ENCODE data around the gene ANKRD12. TPM values are rescaled to one million over a fixed set of nuclear protein-coding genes. Genes with fewer than 3 reads are reported as not detected.
A peak's percentile ranks its signal among the peaks of the same experiment; 100 is the strongest.

ANKRD12 gene
- total RNA-seq, 1 donor from 2014 or later: 8.5 TPM

DNA sequence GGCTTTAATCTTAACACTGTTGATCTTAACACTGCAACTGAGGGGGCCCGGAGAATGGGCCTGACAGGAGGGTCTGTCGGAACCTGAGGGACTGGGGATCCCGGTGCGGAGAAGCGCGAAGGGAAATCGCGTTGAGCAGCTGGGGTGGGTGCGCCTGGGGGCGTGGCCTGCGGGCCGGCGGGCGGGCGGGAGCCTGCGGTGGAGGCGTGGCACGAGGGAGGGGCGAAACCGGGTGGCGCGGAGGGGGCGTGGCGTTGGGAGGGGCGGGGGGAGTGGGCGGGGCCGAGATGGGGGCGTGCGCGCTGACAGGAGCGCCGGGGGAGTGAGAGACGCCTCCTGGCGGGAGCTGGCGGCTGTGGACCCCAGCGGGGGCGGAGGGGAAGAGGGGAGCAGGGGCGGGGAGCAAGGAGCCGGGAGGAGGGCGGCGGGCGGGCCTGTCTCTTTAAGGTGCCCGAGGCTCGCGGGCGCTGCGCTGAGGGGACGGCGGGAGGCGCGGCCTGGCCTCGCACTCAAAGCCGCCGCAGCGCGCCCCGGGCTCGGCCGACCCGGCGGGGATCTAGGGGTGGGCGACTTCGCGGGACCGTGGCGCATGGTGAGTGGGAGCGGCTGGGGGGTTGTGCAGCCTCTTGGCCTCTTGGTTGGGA, 197.9 kb downstream of the ANKRD12 start, which contains the start of gene TWSG1:
TWSG1 (plus strand) TSS at position 445 of the 644 bp plus-strand sequence. CDS start 2,457 bp downstream, outside the sequence.
- DNase-seq (ENCODE audit: low read depth): peak; percentile 23
- peak within 1 kb of the TSS; percentile 69 for H3K4me3 ChIP-seq (ENCODE audit: low read depth, low read length)
- TF ChIP-seq, protein P1, sequence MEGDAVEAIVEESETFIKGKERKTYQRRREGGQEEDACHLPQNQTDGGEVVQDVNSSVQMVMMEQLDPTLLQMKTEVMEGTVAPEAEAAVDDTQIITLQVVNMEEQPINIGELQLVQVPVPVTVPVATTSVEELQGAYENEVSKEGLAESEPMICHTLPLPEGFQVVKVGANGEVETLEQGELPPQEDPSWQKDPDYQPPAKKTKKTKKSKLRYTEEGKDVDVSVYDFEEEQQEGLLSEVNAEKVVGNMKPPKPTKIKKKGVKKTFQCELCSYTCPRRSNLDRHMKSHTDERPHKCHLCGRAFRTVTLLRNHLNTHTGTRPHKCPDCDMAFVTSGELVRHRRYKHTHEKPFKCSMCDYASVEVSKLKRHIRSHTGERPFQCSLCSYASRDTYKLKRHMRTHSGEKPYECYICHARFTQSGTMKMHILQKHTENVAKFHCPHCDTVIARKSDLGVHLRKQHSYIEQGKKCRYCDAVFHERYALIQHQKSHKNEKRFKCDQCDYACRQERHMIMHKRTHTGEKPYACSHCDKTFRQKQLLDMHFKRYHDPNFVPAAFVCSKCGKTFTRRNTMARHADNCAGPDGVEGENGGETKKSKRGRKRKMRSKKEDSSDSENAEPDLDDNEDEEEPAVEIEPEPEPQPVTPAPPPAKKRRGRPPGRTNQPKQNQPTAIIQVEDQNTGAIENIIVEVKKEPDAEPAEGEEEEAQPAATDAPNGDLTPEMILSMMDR (conservative IDR thresholded peaks at IDR 0.05; ENCODE audit: low read depth, low read length): peak; percentile 35

DNA sequence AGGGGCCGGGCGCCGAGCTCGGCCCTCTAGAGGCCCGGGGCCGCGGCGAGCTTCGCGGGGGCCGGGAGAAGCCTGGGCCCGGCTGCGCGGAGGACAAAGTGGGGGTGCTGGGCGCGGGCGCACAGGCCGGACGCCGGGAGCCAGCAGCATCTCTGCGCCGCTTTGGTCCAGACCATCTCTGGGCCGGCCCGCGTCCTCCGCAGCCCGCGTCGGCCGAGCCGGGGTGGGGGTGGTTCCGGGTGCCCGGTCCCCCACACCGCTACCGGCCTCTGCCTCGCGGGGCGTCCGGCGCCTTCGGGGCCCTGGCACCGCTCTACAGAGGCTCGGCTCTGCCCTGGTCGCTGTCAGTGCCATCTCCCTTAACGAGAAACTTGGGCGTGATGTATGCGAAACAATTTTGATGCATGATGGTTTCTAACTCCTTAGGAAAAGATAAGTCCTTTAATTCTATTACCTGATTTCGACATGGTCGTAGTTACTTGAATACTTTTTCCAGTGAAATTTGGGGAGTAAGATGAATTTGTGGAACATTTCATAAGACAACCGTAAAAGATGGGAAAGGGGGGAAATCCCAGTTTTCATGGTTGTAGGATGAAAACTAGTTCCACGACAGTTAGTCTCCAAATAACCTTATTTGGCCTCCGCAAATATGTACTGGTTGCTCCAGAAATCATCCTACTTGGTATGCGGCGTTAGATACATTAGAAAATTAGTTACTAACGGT, 198.6 kb downstream of the ANKRD12 start:
- DNase-seq (ENCODE audit: low read depth): no peak
- peak overlapping the region; percentile 53 for H3K4me3 ChIP-seq (ENCODE audit: low read depth, low read length)

More for the DNA sequence above, 198.6 kb downstream of the ANKRD12 start:
- TF ChIP-seq, protein P1 (conservative IDR thresholded peaks at IDR 0.05; ENCODE audit: low read depth, low read length): no peak

Other genes with a start within 250 kb of the ANKRD12 start
- gene NDUFV2, start 34.1 kb upstream of the ANKRD12 start, total RNA-seq: 103 and 173 TPM in 2 replicates
- 40.5 and 47.8 TPM in 2 replicates for gene TWSG1, start 198.0 kb downstream of the ANKRD12 start, total RNA-seq

Data from epithelial cell of proximal tubule (primary cell).